Hepatocyte (in vitro differentiated cells): Measurements from ENCODE around the gene ZSCAN20.

Source experiments
- EZH2 ChIP-seq: fragments of 200-600 bp; sonication (generic); IDR thresholded peaks from 2 replicates; pipeline ENCODE4 v1.6.1; 2016; ENCODE audit warnings: antibody characterized with exemption, mild to moderate bottlenecking, borderline replicate concordance
- EZH2phosphoT487 ChIP-seq: fragments of 200-600 bp; sonication (generic); IDR thresholded peaks from one replicate; pipeline ENCODE4 v1.6.1; 2018; ENCODE audit warnings: antibody characterized with exemption, mild to moderate bottlenecking, low read depth, moderate library complexity; ENCODE audit not compliant: unreplicated experiment, severe bottlenecking
- TF ChIP-seq, protein P1 (sequence below): fragments of 200-600 bp; sonication (generic); IDR thresholded peaks from 2 replicates; pipeline ENCODE4 v1.5.1; 2016; ENCODE audit warnings: antibody characterized with exemption, mild to moderate bottlenecking; ENCODE audit not compliant: poor library complexity

DNA sequence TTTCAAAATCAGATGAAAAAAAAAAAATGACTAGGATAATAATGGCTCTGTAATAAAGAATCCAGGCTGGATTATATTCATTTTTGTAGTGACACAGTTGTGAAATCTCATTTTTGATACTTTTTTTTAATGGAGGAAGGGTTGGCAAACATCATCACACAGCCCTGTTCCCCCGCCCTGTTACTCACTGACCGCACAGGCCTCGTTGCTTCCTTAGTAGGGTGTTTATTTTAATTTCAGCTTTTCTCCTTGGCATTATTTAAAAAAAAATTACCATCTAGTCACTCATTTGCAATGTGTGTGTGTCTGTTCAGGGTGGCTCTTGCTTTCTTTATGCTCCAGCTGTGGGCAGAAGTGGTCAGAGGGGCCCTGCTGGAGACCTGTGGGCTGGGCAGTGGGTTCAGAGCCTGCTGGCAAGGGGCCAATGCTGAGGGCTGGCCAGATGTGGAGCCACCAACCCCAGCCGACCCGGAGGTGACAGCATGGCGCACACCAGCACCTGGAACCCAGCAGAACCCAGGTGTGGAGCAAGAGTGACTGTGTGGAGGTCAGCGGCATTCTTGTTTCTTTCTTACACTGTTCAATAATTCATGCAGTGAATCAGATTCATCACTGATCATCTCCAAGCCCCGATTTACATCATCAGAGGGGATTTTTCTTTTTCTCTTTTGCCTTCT, 44.6 kb downstream of the ZSCAN20 start:
- TF ChIP-seq, protein P1, sequence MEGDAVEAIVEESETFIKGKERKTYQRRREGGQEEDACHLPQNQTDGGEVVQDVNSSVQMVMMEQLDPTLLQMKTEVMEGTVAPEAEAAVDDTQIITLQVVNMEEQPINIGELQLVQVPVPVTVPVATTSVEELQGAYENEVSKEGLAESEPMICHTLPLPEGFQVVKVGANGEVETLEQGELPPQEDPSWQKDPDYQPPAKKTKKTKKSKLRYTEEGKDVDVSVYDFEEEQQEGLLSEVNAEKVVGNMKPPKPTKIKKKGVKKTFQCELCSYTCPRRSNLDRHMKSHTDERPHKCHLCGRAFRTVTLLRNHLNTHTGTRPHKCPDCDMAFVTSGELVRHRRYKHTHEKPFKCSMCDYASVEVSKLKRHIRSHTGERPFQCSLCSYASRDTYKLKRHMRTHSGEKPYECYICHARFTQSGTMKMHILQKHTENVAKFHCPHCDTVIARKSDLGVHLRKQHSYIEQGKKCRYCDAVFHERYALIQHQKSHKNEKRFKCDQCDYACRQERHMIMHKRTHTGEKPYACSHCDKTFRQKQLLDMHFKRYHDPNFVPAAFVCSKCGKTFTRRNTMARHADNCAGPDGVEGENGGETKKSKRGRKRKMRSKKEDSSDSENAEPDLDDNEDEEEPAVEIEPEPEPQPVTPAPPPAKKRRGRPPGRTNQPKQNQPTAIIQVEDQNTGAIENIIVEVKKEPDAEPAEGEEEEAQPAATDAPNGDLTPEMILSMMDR, result no peak
- TF ChIP-seq EZH2, result no peak
- TF ChIP-seq EZH2phosphoT487, result no peak
